ENCODE data around the gene UNC5B.

Gene UNC5B

DNA sequence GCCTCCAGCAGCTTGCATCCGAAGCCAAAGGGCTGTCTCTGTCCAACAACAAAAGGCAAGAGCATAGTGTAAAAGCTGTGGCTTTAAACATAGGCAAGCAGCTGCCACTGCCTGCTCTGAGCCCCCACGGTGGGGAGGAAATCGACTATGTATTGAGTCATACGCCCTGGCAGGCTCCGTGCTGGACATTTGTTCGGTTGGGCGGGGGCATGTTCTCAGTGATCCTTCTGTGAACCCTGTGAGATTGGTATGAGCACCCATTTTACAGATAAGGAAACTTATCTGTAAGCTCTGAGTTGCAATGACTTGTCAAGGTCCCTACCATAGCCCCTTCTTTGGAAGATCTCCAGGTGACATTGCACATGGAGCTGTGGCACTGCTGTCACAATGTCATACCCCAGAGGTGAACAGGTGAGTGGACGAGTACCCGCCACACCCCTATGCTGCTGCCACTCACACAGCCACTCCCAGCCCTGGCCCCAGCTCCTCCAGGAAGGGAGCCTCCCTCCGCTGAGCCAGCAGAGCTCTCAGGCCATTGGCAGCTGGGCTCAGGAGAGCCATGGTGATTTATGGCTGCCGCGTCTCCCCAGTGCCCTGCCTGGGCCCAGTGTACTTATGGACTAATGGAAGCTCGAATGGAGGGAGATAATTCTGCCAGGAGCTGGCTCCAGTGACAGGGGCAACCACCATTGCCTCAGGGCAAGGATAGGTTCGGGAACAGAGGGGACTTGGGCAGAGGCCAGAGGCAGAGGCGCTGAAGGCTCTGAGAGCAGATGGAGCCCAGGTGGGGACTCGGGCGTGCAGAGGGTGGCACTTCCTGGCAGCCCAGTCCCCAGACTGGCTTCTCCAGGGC is 43.7 kb downstream of the UNC5B start:
- peak; percentile 79 for DNase-seq

DNA sequence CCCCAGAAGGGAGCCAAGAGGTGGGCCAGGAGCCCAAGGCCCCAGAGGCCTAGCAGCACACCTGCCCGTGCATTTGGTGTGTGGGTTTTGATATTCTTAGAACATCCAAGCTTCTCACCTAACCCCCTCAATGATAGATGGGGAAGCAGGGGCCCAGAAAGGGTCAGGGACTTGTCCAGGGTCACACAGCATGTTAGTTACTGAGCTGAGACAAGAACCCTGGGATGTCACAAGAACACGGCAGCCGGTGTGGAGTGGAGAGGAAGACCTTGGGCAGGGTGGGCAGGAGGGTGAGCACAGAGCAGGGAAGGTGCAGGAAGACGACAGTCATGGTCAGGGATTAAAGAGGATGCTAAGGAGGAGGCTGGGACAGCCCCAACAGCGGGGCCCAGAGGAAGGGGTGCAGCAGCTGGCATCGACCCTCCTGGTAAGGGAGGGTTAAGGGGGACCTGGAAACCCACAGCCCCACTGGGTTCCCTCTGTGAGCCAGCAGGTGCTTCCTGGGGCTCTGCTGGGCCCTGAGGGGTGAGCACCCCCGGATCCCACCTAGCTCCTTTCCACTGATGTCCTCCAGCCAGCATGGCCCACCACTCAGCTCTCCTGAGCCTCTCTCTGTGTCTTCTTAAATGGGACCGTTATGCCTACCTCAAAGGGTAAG is 44.4 kb downstream of the UNC5B start:
- DNase-seq: no peak

DNA sequence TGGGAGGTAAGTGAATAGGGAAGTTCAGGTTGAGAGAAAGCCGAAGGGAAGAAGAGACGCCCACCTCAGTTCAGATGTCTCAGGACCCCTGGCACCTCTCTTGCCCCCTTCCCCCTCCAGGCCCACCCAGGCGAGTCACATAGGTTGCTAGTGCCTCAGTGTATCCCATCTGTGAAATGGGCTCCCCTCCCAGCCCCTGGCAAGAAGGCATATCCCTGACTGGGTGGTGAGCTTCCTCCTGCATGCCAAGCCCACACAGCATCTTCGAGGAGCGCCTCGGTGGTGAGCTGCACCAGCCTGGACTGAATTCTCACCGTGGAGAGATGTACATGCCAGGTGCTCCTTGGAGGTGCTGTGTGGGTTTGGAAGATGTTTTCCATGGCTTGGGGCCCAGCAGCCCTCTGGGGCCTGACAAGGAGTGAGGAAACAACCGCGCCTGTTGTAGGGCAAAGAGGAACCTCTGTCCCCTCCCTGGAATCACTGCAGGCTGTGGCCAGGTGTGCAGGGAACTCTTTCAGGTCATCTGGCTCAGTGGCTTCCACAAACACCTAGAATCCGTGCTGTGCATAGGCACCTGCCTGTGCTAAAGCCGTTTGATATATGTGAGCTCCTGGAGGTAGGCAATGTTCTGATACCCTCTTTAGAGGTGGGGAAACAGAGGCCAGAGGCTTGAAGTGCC is 45.1 kb downstream of the UNC5B start:
- no peak for DNase-seq

DNA sequence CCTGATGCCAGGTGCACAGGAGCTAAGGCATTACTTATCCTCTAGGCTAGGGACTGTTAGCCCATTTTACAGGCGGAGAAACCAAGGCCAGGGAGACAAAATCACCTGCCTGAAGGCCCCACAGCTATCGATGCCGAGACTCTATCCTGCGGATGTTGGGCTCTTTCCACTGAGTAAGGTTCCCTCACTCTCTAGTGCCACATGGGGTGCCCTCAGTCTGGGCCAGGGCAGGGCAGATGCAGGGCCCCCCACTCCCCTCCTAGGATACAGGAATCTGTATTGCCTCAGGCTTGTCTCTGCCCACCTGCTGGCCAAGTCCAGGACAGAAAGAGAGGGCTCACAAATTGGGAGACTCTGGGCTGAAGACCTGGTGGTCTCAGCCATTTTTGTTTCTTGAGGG is 45.7 kb downstream of the UNC5B start:
- no peak for DNase-seq

DNA sequence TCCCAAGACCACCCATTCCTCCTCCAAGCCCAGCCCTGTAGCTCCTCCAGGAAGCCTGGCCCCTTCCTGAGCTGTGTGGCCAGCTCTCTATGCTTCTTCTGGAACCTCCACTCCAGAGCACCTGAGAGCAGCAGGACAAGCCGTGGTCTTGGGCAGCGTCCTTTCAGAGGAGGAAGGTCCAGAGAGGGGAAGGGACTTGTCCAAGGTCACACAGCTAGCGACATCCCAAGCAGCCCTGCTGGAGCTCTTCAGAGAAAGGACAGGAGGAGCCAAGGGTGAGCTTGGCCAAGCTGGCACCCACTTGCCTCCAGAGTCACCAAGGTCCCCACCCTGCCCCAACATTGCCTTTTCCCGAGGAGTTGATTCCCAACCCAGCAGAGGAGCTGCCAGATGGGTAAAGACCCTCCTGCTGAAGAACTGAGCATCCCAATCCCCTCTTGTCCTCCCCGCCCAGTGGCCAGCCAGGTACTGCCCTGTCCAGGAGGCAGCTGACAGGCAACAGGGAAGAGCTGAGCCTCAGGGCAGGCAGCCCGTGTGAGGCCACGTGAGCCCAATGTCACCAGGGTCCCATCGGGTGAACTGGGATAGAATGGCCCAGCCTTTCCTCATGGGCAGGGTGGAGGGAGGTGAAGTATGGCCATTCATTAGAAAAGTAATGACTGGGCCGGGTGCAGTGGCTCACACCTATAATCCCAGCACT is 46.2 kb downstream of the UNC5B start:
- no peak for DNase-seq

DNA sequence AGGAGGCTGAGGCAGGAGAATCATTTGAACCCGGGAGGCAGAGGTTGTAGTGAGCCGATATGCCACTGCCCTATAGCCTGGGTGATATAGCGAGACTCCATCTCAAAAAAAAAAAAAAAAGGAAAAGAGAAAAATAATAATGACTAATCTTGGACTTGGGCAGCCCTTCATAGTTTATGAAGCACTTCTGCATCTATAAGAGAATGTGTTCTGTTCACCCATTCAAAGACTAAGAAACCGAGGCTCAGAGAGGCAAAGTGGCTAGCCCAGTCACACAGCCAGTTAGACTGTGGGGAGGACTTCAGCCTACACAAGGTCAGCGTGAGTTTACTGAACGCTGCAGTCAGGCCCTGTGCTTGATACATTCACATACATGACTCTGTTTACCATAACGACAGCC is 46.9 kb downstream of the UNC5B start:
- no peak for DNase-seq

DNA sequence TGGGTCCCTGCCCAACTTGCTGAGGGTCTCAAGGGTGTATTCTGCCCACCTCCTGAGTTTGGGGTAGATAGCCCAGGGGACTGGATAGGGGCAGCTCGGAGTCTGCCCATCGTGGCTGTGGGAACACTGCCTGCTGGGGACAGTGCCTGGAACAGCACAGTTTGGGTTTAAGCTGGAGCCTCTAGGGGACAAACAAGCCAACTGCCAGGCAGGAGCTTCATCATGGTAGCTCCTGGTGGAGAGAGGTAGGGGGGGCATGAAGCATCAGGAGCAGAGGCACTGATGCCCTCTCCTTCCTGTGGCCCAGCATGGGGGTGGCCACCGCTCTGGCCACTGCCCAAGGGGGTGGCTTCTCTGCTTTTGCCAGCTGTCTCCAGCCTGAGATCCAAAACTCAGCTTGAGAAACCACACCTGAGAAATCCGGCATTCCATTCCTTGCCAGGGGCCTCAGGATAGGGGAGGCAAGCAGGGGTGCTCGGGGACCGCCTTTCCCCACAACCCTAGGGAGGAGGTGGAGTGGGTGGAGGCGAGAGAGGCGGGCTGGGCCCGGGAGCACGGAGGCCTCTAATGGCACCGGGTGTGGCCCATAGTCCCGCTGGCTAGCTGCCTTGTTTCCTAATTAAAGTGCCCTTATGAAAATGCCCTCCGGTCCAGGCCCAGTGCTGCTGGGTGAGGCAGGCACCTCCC is 47.6 kb downstream of the UNC5B start:
- no peak for DNase-seq

DNA sequence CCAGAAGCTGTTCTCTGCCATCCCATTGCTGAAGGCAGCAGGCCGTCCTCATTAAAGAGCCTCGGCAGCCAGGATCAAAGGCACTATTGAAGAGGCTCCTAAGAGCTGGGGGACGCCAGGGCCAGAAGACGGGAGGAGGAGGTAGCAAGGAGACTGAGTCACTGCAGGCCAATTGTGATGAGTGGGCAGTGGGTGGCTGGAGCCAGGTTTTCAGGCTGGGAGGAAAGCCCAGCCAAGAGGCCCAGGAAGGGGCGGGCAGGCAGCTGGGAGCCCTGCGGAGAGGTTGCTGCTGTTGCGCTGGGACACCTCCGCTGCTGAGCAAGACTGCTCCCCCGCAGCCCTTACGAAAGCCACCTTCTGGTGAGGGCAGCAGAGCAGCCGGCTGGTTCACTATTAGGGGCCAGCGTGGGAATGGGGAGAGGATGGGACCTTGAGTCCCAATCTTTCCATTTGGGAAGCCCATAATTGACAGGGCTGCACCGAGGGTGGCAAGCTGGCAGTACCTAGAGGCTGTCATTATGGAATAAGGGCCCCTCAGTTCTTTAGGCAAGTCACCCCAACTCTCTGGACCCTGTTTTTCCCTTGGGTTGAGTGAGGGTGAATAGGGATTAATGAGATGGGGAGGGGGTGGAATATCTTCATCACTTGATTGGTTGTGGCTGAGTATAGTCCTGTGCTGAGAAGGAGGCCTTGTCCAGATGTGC is 48.4 kb downstream of the UNC5B start:
- no peak for DNase-seq

DNA sequence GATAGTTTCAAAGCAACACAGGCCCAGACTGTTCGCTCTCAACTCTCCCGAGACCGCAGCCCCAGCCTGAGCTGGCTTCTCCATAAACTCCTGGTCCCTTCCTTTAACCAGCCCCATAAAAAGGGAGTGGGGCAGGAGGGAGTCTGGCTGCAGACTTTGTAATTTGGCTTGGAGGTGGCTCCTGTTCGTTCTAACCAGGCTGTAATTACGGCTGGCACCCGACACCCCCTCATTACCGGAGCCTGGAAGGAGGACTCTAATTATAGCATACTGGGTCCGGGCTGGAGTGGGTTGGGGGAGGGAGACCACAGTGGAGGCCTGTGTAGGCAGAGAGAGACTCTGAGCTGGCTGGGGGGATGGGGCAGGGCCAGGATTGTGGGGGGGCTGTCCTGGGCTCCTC is 49.7 kb downstream of the UNC5B start:
- DNase-seq: no peak

DNA sequence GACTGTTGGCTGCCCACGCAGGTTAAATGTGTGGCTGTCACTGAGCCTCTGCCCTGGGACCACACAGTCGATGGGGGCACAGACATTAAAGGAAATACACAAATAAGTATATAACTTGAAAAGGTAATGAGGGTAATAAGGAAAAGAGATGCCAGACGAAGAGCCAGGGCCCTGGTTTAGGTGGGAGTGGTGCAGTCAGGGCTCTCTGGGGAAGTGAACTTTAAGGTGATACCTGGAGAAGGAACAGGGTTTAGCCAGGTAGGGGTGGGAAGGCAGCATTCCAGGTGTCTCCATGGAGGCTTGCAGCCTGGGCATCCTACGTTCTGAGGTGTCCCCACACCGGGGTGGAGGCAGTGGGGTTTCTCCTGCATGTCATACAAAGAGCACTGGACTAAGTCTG is 50.4 kb downstream of the UNC5B start:
- DNase-seq: no peak

DNA sequence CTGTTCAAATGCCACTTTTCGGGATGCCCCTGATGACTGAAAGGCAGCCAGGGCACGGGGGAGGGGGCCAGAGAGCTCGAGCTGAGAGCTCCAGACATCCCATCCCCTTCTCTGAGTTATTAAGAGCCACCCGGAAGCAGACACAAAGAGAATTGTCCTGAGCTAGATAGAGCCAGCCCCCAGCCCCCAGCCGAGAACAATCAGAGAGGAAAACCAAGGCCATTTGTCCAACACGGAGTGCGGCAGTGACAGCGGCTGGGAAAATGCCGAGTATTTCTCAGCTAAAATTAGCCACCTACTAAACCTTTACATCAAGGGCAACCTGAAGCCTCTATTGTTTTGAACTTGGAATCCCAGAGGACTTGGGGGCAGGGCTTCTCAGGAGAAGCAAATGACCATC is 51.0 kb downstream of the UNC5B start:
- no peak for DNase-seq

DNA sequence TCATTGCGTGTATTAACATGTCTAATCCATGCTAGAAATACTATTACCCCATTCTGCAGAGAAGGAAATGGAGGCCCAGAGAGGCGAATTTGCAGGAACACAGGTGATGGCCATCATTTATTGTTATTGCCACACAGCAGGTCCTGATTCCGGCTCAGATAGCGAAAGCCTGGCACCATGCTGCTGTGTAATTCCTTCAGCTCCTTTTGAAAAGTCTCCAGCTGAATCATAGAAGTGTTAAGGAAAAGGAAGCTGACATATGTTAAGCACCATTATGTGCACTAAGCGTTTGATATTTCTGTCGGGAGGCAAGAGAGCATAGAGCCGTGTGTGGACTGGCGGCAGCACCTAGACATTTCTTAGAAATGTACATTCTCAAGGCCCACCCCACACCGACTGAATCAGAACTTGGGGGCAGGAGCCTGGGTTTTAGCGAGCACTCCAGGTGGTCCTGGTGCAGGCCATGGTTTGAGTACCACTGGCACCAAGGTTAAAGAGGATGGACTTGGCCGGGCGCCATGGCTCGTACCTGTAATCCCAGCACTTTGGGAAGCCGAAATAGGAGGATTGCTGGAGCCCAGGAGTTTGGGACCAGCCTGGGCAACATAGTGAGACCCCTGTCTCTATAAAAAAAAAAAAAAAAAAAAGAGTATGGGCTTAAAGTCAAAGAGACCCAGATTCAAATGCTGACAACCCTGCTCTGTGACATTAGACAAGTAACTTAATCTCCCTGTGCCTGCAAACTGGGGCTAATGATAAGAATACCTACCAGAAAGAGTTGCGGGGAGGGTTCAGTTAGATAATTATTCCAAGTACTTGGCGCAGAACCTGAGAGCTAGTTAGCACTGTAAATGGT is 52.2 kb downstream of the UNC5B start:
- no peak for DNase-seq

DNA sequence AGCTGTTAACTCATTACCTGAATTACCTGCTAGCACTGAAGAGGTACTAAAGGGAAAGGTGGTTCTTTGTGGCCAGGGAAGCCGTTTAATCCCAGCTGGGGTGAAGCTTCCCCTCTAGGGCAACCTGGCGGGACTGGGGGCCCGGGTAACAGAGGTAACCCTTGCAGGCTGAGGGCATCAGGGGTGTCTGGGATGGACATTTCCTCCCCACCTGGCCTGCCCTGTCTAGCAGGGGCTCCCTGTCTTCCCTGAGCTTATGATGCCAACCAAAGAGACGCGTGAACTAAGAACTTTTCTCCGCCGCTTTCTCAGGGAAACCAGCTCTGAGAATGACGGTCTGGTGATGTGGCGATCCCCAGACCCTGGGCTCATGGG is 52.8 kb downstream of the UNC5B start:
- DNase-seq: no peak

DNA sequence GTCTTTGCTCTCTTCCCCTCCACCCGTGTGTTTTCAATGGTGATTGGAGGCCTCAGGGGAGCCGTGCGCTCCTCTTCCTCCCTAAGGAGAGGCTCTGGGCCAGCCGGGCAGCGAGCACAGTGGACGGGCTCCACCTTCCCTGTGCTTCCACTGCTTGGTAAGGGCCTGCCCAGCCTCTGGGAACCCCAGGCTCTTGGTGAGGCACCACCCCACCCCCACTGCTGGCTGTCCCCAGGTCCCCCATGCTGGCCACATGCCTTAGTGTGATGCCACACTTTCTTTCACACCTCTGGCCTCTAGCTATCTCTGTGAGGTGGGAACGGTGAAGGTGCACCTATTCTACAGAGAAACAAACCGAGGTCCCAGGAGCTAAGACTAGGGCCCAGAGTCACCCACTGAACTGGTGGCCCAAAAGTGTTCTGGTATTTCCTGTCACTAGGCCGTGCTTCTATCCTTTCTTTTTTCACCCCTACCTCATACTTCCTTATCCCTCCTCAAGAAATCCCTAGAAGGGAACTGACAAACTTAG is 53.3 kb downstream of the UNC5B start:
- DNase-seq: no peak

DNA sequence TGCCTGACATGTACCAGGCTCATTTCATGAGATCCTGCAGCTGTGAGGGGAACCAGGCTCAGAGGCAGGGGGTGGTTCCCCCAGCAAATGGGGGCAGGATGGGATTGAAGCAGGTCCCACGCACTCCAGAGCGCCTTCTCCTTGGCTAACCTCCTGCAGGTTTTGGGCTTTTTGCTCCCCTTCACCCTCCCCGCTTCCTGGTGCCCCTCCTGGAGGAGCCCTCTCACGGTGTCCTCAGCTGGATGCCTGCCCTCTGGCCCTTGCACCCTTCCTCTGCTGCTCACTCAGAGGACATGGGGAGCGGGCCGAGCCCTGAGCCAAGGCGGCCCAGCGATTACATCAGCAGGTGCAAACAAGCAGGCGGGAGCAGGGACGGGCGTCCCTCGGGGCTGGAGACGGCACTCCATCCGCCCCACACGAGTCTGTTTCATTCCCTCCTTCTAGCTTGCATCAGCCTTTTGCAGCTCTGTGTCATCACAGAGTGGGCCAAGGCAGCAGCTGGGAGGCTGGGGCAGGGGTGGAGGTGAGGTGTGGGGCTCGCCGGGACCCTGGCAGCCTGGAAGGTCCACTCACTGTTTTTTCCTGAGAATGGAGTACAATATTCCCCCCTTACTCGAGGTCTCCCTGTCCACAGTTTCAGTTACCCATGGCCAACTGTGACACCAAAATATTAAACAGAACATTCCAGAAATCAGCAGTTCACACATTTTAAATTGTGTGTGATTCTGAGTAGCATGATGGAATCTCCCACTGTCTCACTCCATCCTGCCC is 54.0 kb downstream of the UNC5B start:
- DNase-seq: peak; percentile 42

DNA sequence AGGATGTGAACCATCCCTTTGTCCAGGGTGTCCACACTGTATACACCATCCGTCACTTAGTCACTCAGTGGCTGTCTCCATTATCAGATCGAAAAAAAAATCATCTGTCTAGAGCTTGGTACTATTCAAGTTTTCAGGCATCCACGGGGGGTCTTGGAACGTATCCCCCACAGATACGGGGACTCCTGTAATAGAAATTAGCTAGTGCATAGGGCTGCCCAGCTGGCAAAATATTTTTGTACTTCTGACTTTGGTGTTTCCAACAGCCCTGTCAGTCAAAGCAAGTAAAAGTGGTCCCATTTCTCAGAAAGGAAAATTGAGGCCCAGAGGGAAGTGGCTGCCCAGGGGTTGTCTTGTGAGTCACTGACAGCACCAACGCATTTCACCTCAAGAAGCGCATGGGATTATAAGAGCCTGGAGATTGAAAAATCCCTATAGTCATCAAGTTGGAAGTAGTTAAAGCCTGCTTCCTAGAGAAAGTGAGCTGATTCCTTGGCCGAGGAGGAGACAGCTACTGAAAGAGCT is 54.6 kb downstream of the UNC5B start:
- no peak for DNase-seq

DNA sequence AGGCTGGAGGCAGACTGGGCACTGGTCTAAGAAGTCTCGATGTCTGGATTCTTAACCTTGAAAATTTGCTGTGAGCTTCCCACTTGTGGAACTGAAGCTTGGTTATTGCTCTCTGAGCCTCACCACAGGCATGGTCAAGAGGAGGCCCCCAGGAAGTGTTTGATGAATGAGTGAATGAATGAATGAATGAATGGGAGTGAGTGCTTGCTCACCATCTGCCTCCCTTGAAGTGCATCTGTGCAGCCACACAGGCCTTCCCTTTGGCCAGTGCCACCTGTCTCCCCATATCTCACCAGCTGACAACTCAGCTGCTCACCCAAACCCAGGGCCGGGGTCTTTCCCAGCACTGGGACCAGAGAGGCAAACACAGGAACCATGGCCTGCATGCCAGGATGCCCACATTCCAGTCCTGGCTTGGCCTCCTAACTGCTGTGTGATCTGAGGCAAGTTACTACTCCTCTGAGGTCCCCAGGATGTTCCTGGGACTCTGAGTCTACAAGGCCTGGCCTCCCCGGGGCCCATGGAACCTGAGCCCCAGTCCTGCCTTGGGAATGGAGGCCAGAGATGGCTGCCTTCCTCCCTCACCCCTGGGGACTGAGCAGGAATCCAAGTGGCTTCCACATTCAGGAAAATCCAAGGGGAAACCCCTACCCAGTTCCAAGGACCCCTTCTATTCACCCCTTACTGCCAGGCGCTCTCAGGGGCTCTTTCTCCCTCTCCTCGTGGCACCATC is 55.3 kb downstream of the UNC5B start:
- DNase-seq: no peak

DNA sequence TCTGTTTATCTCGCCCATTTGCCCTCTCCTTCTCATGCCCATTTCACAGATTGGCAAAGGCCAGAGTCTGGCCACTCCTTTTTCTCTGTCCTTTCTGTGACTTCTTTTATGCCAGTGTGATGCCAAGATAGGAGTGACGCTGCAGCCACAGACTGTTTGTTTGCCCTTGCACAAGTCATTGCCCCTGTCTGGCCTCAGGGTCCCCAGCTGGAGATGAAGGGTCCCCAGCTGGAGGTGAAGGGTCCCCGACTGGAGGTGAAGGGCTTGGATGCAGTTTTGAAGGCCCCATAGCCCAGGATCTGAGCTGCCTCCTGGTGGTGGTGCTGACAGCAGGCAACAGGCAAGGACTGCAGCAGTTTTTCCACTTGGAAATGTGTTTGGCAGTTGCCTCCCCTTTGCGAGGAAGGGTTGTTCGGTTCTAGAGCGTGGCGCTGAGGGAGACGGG is 55.9 kb downstream of the UNC5B start:
- no peak for DNase-seq

DNA sequence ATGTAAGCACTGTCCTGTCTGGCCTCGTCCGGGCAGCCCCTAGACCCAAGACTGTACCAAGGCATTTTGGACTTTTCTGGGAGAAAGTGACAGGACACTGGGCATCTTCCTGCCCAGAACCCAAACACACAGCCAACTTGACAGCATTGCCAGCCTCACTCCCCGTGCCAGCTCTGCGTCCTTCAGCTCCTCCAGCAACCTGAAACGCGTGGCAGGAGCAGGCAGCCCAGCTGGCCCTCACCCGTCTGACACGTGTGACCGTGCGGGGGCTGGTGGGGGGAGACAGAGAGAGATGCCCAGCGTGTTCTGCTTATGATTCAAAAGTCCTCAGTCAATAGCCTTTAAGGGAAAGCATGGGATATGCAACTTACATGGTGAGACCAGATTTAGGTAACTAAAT is 56.4 kb downstream of the UNC5B start:
- no peak for DNase-seq

All from NCI-H510A (cell line).